ENCODE data around the gene MRPL10. TPM values are rescaled to one million over a fixed set of nuclear protein-coding genes. Genes with fewer than 3 reads are reported as not detected.
"Not testable (repeated sequence)": the region's sequence is repeated elsewhere in the genome, so short reads cannot be mapped to it uniquely, and the experiment has no call there.

The MRPL10 gene
- total RNA-seq, 1 donor from 2014 or later = 53.5 TPM

- intact Hi-C loops (cut with DNase I) = no loop called here
- ATAC-seq (ENCODE audit: poor library complexity) (no peak), DNase-seq (no peak)
Observed at GRCh38 chr17:47774987-47775580, 56.3 kb downstream of the MRPL10 start.

GRCh38 chr17:47774331-47774730 is 57.0 kb downstream of the MRPL10 start:
- intact Hi-C loops (cut with DNase I) = no loop called here
- no peak for DNase-seq
- ATAC-seq (ENCODE audit: poor library complexity) = no peak

- intact Hi-C loops (cut with DNase I); ATAC-seq (ENCODE audit: poor library complexity): not testable (repeated sequence)
- peak; percentile 65 for DNase-seq
Observed at GRCh38 chr17:47773649-47774048, 57.7 kb downstream of the MRPL10 start.

Other genes with a start within 250 kb of the MRPL10 start
- gene KPNB1, start 181.6 kb downstream of the MRPL10 start, total RNA-seq = 160 TPM
- gene TBKBP1, start 137.4 kb downstream of the MRPL10 start, total RNA-seq = 16.3 TPM
- 0.32 TPM for gene TBX21, start 98.3 kb downstream of the MRPL10 start, total RNA-seq
- gene OSBPL7, start 9.7 kb downstream of the MRPL10 start, total RNA-seq = 4.8 TPM
- gene LRRC46, start 129 bp upstream of the MRPL10 start, total RNA-seq = 0.19 TPM
- 24.2 TPM for gene SCRN2, start 9.7 kb upstream of the MRPL10 start, total RNA-seq
- 0.08 TPM for gene SP6, start 19.6 kb upstream of the MRPL10 start, total RNA-seq
- 12.4 TPM for gene SP2, start 64.7 kb upstream of the MRPL10 start, total RNA-seq
- gene PNPO, start 110.0 kb upstream of the MRPL10 start, total RNA-seq = 28.2 TPM
- not detected for gene PRR15L, start 126.3 kb upstream of the MRPL10 start, total RNA-seq
- gene CDK5RAP3, start 139.6 kb upstream of the MRPL10 start, total RNA-seq = 50.3 TPM
- gene COPZ2, start 206.3 kb upstream of the MRPL10 start, total RNA-seq = 49.2 TPM
- 911 TPM for gene NFE2L1, start 216.8 kb upstream of the MRPL10 start, total RNA-seq